DOHH2 (cell line): ENCODE measurements around the gene LRRC52.

Experiments used
- H3F3A ChIP-seq: fragments of 200-600 bp; sonication (generic), shearing (Covaris generic); 2 replicates; pipeline ENCODE4 v1.6.0; 2016; ENCODE audit warnings: antibody characterized with exemption, mild to moderate bottlenecking; ENCODE audit not compliant: control insufficient read depth, insufficient read depth
- H3K27ac ChIP-seq: fragments of 200-600 bp; sonication (generic); 2 replicates; pipeline ENCODE4 v1.5.1; 2014; ENCODE audit warnings: low read depth, mild to moderate bottlenecking, low read length, moderate library complexity
- H3K27me3 ChIP-seq: fragments of 200-600 bp; sonication (generic); 2 replicates; pipeline ENCODE4 v1.6.1; 2014; ENCODE audit warnings: mild to moderate bottlenecking, low read length, mixed read lengths; ENCODE audit not compliant: control insufficient read depth
- H3K36me3 ChIP-seq: fragments of 200-600 bp; sonication (generic); 2 replicates; pipeline ENCODE4 v1.6.1; 2014; ENCODE audit warnings: mild to moderate bottlenecking, low read length, moderate library complexity, mixed read lengths; ENCODE audit not compliant: control insufficient read depth
- H3K4me1 ChIP-seq: fragments of 200-600 bp; sonication (generic); 2 replicates; pipeline ENCODE4 v1.6.1; 2014; ENCODE audit warnings: mild to moderate bottlenecking, low read length, mixed read lengths; ENCODE audit not compliant: control insufficient read depth
- H3K4me2 ChIP-seq: fragments of 200-600 bp; sonication (generic); 2 replicates; pipeline ENCODE4 v1.6.0; 2014; ENCODE audit warnings: mild to moderate bottlenecking, low read length, moderate library complexity
- H3K4me3 ChIP-seq: fragments of 200-600 bp; sonication (generic); 2 replicates; pipeline ENCODE4 v1.5.1; 2014; ENCODE audit warnings: mild to moderate bottlenecking, low read length, mixed read lengths
- H3K79me2 ChIP-seq: fragments of 200-600 bp; sonication (generic); 2 replicates; pipeline ENCODE4 v1.6.1; 2014; ENCODE audit warnings: mild to moderate bottlenecking, low read length, mixed read lengths; ENCODE audit not compliant: control insufficient read depth
- H3K9me2 ChIP-seq: fragments of 200-600 bp; sonication (generic); replicated peaks from 2 replicates; pipeline ENCODE4 v1.6.1; 2014; ENCODE audit warnings: mild to moderate bottlenecking, low read length, mixed read lengths; ENCODE audit not compliant: control insufficient read depth
- H3K9me3 ChIP-seq: fragments of 200-600 bp; sonication (generic); 2 replicates; pipeline ENCODE4 v1.6.1; 2014; ENCODE audit warnings: antibody characterized with exemption, low read length, mixed read lengths; ENCODE audit not compliant: control insufficient read depth, insufficient read depth
- H4K20me1 ChIP-seq: fragments of 200-600 bp; sonication (generic); 2 replicates; pipeline ENCODE4 v1.6.0; 2014; ENCODE audit warnings: low read depth, mild to moderate bottlenecking, antibody characterized with exemption, low read length, moderate library complexity; ENCODE audit not compliant: control insufficient read depth, insufficient read depth
- EZH2phosphoT487 ChIP-seq: fragments of 200-600 bp; sonication (generic); IDR thresholded peaks from 2 replicates; pipeline ENCODE4 v1.6.1; 2017; ENCODE audit warnings: borderline replicate concordance, mild to moderate bottlenecking, antibody characterized with exemption, low read length, moderate library complexity, mixed read lengths
- TF ChIP-seq, protein P1 (sequence below): fragments of 200-600 bp; sonication (generic); IDR thresholded peaks from one replicate; pipeline ENCODE4 v1.5.1; 2014; ENCODE audit warnings: antibody characterized with exemption, mild to moderate bottlenecking, low read depth, low read length; ENCODE audit not compliant: poor library complexity, severe bottlenecking

The LRRC52 gene

DNA sequence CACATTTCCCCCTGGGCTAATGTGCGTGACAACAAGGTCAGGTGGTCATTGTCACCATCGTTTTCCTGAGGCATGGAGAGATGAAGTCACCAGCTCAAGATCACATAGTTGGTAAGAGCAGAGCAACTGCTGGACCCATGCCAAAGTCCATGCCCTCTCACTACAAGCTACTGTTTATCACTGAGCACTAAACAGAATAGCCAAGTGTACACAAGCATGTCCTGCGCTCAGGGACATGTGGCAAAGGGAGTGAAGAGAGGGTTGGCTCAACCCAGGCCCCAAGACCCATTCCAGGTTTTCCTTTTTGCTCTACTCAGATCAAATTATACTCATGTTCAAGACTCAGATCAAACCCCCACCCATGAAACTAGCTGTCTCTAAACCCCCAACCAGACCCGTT, 20.8 kb downstream of the LRRC52 start:
- peaks cover 48% of the 10 kb centered on the region for H3K27me3 ChIP-seq
- H3F3A ChIP-seq, result no peaks in the 10 kb centered on the region
- no peaks in the 10 kb centered on the region for H3K9me3 ChIP-seq

DNA sequence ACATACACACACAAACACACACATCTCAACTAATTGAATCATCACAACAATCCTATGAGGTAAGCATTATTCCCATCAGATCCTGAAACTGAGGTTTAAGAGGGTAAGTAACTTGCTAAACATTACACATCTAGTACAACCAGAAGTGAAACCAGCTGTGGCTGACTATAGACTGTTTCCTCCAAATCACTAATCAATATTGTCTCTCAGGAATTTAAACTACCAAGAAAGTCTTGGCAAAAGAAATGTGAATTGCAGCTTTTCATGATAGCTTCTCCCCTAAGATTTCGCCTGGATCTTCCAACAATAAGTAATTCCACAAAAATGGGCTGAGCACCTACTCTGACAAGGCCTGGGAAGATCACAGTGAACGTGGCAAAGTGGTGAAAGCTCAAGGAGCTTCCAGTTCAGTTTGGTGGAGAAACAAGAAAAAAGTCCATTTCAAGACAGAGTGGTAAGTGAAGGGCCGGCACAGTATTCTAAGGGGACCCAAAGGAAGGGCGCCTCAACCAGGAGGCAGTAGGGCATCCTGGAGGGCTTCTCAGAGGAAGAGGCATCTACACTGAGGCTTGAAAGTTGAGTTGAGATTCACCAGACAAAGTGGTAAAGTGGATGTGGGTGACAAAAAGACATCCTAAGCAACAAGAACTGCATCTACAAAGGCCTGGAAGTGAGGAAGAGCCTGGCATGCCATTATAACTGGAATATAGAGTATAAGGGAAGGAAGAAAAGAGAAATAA, 22.1 kb downstream of the LRRC52 start:
- Histone ChIP-seq H3K4me2 (no peak overlapping the region), H3K4me3 (no peak overlapping the region), H3K79me2 (no peaks in the 10 kb centered on the region), H3K36me3 (no peaks in the 10 kb centered on the region), H3K4me1 (no peaks in the 10 kb centered on the region), H3F3A (no peaks in the 10 kb centered on the region), H3K9me3 (no peaks in the 10 kb centered on the region), H3K9me2 (no peaks in the 10 kb centered on the region), H3K27ac (no peak overlapping the region), H3K27me3 (peaks cover 41% of the 10 kb centered on the region), H4K20me1 (no peaks in the 10 kb centered on the region)
- no peak for TF ChIP-seq EZH2phosphoT487
- TF ChIP-seq, protein P1, sequence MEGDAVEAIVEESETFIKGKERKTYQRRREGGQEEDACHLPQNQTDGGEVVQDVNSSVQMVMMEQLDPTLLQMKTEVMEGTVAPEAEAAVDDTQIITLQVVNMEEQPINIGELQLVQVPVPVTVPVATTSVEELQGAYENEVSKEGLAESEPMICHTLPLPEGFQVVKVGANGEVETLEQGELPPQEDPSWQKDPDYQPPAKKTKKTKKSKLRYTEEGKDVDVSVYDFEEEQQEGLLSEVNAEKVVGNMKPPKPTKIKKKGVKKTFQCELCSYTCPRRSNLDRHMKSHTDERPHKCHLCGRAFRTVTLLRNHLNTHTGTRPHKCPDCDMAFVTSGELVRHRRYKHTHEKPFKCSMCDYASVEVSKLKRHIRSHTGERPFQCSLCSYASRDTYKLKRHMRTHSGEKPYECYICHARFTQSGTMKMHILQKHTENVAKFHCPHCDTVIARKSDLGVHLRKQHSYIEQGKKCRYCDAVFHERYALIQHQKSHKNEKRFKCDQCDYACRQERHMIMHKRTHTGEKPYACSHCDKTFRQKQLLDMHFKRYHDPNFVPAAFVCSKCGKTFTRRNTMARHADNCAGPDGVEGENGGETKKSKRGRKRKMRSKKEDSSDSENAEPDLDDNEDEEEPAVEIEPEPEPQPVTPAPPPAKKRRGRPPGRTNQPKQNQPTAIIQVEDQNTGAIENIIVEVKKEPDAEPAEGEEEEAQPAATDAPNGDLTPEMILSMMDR, result no peak

More for the DNA sequence above, 20.8 kb downstream of the LRRC52 start:
- no peak overlapping the region for H3K4me2 ChIP-seq
- H3K27ac ChIP-seq, result no peak overlapping the region
- no peaks in the 10 kb centered on the region for H3K4me1 ChIP-seq
- no peaks in the 10 kb centered on the region for H3K79me2 ChIP-seq
- H4K20me1 ChIP-seq, result no peaks in the 10 kb centered on the region
- H3K36me3 ChIP-seq, result no peaks in the 10 kb centered on the region
- H3K9me2 ChIP-seq, result no peaks in the 10 kb centered on the region
- no peak for TF ChIP-seq EZH2phosphoT487
- TF ChIP-seq, protein P1, result no peak
- no peak overlapping the region for H3K4me3 ChIP-seq

DNA sequence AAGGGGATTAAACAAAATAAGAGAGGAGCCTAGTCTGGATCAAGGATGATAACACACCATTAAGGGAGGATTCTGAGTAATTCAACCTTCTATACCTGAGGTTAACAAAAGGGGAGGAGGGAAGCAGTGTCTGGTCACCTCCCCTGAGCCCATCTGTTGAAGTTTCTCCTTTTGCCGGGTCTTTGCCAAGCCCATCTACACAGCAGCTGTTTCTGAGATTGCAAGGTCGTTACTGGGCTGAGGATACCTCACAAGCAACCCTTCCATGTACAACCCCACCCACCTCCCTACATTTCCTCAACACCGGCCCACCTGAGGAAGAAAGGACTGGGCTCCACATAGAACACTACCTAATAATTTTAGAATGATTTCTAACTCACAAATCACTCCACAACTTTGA, 26.3 kb downstream of the LRRC52 start:
- Histone ChIP-seq H4K20me1 (no peaks in the 10 kb centered on the region), H3K4me2 (no peak overlapping the region), H3K9me2 (no peaks in the 10 kb centered on the region), H3K4me3 (no peak overlapping the region), H3K36me3 (no peaks in the 10 kb centered on the region), H3K9me3 (no peaks in the 10 kb centered on the region), H3K27me3 (peaks cover 28% of the 10 kb centered on the region), H3K27ac (no peak overlapping the region), H3F3A (no peaks in the 10 kb centered on the region), H3K4me1 (no peaks in the 10 kb centered on the region), H3K79me2 (no peaks in the 10 kb centered on the region)
- no peak for TF ChIP-seq EZH2phosphoT487
- TF ChIP-seq, protein P1, result no peak
